ENCODE data around the gene ZBTB16.

DNA sequence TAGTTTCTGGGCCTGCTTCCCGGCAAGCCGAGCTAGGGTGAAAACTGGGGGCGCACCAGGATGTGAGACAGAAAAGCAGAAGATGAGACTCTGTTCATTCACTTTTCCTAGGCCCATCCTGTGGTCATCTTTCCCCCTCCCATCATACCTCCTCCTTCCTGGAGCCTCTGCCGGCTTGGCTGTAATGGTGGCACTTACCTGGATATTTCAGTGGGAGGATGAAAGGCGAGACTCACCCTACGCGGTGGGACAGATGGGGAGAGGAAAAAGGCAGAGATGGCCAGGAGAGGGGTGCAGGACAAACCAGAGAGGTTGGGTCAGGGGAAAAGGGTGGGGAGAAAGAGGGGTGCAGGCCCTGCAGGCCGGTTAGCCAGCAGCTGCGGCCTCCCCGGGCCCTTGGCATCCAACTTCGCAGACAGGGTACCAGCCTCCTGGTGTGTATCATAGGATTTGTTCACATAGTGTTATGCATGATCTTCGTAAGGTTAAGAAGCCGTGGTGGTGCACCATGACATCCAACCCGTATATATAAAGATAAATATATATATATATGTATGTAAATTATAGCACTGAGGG, 195.1 kb downstream of the ZBTB16 start:
- TF ChIP-seq, protein P1, sequence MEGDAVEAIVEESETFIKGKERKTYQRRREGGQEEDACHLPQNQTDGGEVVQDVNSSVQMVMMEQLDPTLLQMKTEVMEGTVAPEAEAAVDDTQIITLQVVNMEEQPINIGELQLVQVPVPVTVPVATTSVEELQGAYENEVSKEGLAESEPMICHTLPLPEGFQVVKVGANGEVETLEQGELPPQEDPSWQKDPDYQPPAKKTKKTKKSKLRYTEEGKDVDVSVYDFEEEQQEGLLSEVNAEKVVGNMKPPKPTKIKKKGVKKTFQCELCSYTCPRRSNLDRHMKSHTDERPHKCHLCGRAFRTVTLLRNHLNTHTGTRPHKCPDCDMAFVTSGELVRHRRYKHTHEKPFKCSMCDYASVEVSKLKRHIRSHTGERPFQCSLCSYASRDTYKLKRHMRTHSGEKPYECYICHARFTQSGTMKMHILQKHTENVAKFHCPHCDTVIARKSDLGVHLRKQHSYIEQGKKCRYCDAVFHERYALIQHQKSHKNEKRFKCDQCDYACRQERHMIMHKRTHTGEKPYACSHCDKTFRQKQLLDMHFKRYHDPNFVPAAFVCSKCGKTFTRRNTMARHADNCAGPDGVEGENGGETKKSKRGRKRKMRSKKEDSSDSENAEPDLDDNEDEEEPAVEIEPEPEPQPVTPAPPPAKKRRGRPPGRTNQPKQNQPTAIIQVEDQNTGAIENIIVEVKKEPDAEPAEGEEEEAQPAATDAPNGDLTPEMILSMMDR (IDR thresholded peaks at IDR 0.05; ENCODE audit: low read depth, low read length), result no peak
- no peak for TF ChIP-seq POLR2A (IDR thresholded peaks at IDR 0.05; ENCODE audit: extremely low read depth, insufficient read length)
- TF ChIP-seq, protein P2, sequence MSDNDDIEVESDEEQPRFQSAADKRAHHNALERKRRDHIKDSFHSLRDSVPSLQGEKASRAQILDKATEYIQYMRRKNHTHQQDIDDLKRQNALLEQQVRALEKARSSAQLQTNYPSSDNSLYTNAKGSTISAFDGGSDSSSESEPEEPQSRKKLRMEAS (IDR thresholded peaks at IDR 0.05; ENCODE audit: low read depth, low read length), result no peak

Measured in NB4 (cell line).